Measurements from ENCODE around the gene GAL3ST1.

The GAL3ST1 gene

DNA sequence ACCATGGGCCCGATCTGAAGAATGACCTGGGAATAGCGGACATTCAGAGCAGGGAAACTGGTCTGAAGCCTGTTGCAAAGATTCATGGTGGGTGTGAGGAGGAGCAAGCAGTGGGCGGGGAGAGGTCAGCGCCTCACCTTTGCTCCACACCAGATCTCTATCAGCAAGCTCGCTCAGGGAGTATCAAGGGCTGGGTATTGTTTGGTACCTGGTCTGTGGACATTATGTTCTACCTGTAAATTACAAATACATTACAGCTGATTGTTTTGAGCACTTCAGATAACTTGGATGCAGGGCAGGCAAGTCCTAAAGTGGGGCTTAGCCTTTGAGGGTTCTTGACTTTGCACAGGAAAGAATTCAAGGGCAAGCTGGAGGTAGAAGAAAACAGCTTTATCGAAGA lies 58.2 kb downstream of the GAL3ST1 start:
- Mint-ChIP-seq H3K27me3 (ENCODE audit: low read depth) (peaks cover 4% of the 10 kb centered on the region), H3K36me3 (ENCODE audit: low read depth) (no peaks in the 10 kb centered on the region), H3K9me3 (no peaks in the 10 kb centered on the region), H3K4me3 (no peak overlapping the region), H3K4me1 (ENCODE audit: low read depth) (no peaks in the 10 kb centered on the region), H3K27ac (no peak overlapping the region)

DNA sequence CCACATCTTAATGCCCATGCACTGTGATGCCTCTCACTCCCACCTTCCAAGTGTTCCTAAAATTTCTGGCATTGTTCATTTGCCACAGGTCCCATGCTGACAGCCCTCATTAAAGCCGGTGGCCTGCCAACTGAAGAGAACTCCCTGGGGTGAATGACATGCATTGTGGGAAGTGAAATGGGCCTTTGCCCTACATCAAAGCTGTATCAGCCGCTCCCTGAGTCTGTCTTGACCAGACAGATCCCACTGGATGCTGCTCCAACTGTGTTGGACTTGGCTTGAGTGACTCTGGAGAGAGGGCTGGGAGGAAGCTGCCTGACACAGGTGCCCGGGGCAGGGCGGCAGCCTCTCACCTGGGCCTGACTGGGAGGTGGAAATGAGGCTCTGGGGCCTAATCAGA lies 60.2 kb downstream of the GAL3ST1 start:
- Mint-ChIP-seq H3K27me3 (ENCODE audit: low read depth) (peaks cover 12% of the 10 kb centered on the region), H3K9me3 (no peaks in the 10 kb centered on the region), H3K4me1 (ENCODE audit: low read depth) (no peaks in the 10 kb centered on the region), H3K27ac (no peak overlapping the region), H3K36me3 (ENCODE audit: low read depth) (no peaks in the 10 kb centered on the region), H3K4me3 (no peak overlapping the region)

GRCh38 chr22:30513462-30513861 lies 61.0 kb downstream of the GAL3ST1 start:
- no peaks in the 10 kb centered on the region for H3K9me3 Mint-ChIP-seq
- H3K27ac Mint-ChIP-seq = no peak overlapping the region
- H3K4me1 Mint-ChIP-seq (ENCODE audit: low read depth) = no peaks in the 10 kb centered on the region
- H3K27me3 Mint-ChIP-seq (ENCODE audit: low read depth) = peaks cover 9% of the 10 kb centered on the region
- no peaks in the 10 kb centered on the region for H3K36me3 Mint-ChIP-seq (ENCODE audit: low read depth)
- no peak overlapping the region for H3K4me3 Mint-ChIP-seq

DNA sequence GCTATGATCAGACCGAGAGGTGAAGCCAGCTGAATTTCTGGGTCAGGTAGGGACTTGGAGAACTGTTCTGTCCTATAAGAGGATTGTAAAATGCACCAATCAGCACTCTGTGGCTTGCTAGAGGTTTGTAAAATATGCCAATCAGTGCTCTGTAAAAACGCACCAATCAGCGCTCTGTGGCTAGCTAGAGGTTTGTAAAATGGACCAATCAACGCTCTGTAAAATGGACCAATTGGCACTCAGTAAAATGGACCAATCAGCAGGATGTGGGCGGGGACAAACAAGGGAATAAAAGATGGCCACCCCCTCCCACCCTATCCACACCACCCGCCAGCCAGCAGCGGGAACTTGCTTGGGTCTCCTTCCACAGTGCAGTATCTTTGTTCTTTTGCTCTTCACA lies 62.6 kb downstream of the GAL3ST1 start:
- no peak overlapping the region for H3K4me3 Mint-ChIP-seq
- H3K36me3 Mint-ChIP-seq (ENCODE audit: low read depth) = no peaks in the 10 kb centered on the region
- no peaks in the 10 kb centered on the region for H3K4me1 Mint-ChIP-seq (ENCODE audit: low read depth)
- no peak overlapping the region for H3K27ac Mint-ChIP-seq
- H3K9me3 Mint-ChIP-seq = no peaks in the 10 kb centered on the region
- peaks cover 16% of the 10 kb centered on the region for H3K27me3 Mint-ChIP-seq (ENCODE audit: low read depth)

- no peaks in the 10 kb centered on the region for H3K9me3 Mint-ChIP-seq
- peaks cover 2% of the 10 kb centered on the region for H3K36me3 Mint-ChIP-seq (ENCODE audit: low read depth)
- no peaks in the 10 kb centered on the region for H3K4me1 Mint-ChIP-seq (ENCODE audit: low read depth)
- peaks cover 22% of the 10 kb centered on the region for H3K27me3 Mint-ChIP-seq (ENCODE audit: low read depth)
- no peak overlapping the region for H3K27ac Mint-ChIP-seq
- no peak overlapping the region for H3K4me3 Mint-ChIP-seq
These were observed 63.4 kb downstream of the GAL3ST1 start for GRCh38 chr22:30511109-30511508.

DNA sequence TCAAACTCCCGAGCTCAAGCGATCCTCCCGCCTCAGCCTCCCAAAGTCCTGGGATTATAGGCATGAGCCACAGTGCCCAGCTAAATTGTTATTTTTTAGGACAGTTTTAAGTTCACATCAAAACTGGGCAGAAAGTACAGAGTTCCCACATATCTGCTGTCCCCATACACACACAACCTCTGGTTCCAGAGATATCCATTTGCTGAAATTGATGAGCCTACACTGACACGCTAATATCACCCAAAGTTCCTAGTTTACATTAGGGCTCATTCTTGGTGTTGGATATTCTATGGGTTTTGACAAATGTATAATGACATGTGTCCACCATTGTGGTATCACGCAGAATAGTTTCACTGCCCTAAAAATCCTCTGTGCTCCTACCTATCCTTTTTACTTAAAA lies 66.2 kb downstream of the GAL3ST1 start:
- Mint-ChIP-seq H3K36me3 (ENCODE audit: low read depth) (peaks cover 2% of the 10 kb centered on the region), H3K27me3 (ENCODE audit: low read depth) (peaks cover 35% of the 10 kb centered on the region), H3K4me3 (no peak overlapping the region), H3K9me3 (no peaks in the 10 kb centered on the region), H3K4me1 (ENCODE audit: low read depth) (no peaks in the 10 kb centered on the region), H3K27ac (no peak overlapping the region)

- no peak overlapping the region for H3K4me3 Mint-ChIP-seq
- H3K27me3 Mint-ChIP-seq (ENCODE audit: low read depth) = peaks cover 35% of the 10 kb centered on the region
- no peaks in the 10 kb centered on the region for H3K4me1 Mint-ChIP-seq (ENCODE audit: low read depth)
- peaks cover 2% of the 10 kb centered on the region for H3K36me3 Mint-ChIP-seq (ENCODE audit: low read depth)
- no peak overlapping the region for H3K27ac Mint-ChIP-seq
- no peaks in the 10 kb centered on the region for H3K9me3 Mint-ChIP-seq
These were observed 66.8 kb downstream of the GAL3ST1 start for GRCh38 chr22:30507670-30508069.

DNA sequence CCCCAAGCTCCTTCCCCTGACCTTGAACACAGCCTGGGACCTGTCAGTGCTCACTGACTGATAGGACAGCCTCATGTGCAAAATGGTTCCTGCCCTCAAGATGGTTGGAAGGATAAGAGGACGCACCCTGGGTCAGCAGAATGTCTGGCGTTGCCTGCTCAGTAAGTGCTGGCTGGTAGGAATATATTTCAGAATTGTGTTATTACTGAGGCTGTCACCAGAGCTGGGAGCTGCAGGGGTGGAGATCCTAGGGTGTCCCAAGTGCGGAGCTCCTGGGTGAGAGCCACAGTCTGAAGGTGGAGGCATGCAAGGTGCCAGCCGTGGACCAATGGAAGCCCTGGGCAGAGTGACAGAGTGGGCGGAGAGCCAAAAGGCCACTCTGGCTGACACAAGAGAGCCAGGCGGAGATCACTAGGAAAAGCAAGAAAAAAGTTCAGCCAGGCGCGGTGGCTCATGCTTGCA lies 67.9 kb downstream of the GAL3ST1 start:
- Mint-ChIP-seq H3K36me3 (ENCODE audit: low read depth) (peaks cover 2% of the 10 kb centered on the region), H3K9me3 (no peaks in the 10 kb centered on the region), H3K4me1 (ENCODE audit: low read depth) (no peaks in the 10 kb centered on the region), H3K4me3 (no peak overlapping the region), H3K27me3 (ENCODE audit: low read depth) (peaks cover 35% of the 10 kb centered on the region), H3K27ac (no peak overlapping the region)
